CD4-positive, alpha-beta T cell treated with Interleukin-12 subunit alpha and Interleukin-12 subunit beta, for 1 hour (primary cell): ENCODE data around the gene SHH.
A peak's percentile ranks its signal among the peaks of the same experiment; 100 is the strongest.

Source experiments
- DNase-seq: peaks from one replicate; pipeline ENCODE4 v3.0.0-alpha.2; 2020

SHH gene

GRCh38 chr7:155790666-155791065, 21.6 kb downstream of the SHH start:
- DNase-seq, result no peak

GRCh38 chr7:155789001-155789725, 23.1 kb downstream of the SHH start:
- DNase-seq, result no peak

- DNase-seq, result no peak
Observed at GRCh38 chr7:155788616-155789000, 23.7 kb downstream of the SHH start.

GRCh38 chr7:155787171-155787851, 25.0 kb downstream of the SHH start:
- DNase-seq, result no peak

GRCh38 chr7:155786491-155786890, 25.8 kb downstream of the SHH start:
- no peak for DNase-seq

GRCh38 chr7:155785536-155785935, 26.7 kb downstream of the SHH start:
- no peak for DNase-seq

GRCh38 chr7:155782466-155782865, 29.8 kb downstream of the SHH start:
- no peak for DNase-seq

- no peak for DNase-seq
Observed at GRCh38 chr7:155781433-155781832, 30.8 kb downstream of the SHH start.

GRCh38 chr7:155780884-155781283, 31.4 kb downstream of the SHH start:
- DNase-seq, result no peak

- DNase-seq, result no peak
Observed at GRCh38 chr7:155778349-155778748, 33.9 kb downstream of the SHH start.

GRCh38 chr7:155776606-155777005, 35.7 kb downstream of the SHH start:
- no peak for DNase-seq

GRCh38 chr7:155775691-155776090, 36.6 kb downstream of the SHH start:
- DNase-seq, result no peak

GRCh38 chr7:155774947-155775346, 37.3 kb downstream of the SHH start:
- no peak for DNase-seq

GRCh38 chr7:155773531-155773930, 38.7 kb downstream of the SHH start:
- DNase-seq, result no peak

- no peak for DNase-seq
Observed at GRCh38 chr7:155770241-155770640, 42.0 kb downstream of the SHH start.

- no peak for DNase-seq
Observed at GRCh38 chr7:155769701-155770100, 42.6 kb downstream of the SHH start.

GRCh38 chr7:155766966-155767916, 45.0 kb downstream of the SHH start:
- DNase-seq, result no peak

GRCh38 chr7:155766386-155766785, 45.9 kb downstream of the SHH start:
- DNase-seq, result no peak

GRCh38 chr7:155765458-155765857, 46.8 kb downstream of the SHH start:
- no peak for DNase-seq

- peak; percentile 19 for DNase-seq
Observed at GRCh38 chr7:155764438-155764793, 47.8 kb downstream of the SHH start.

GRCh38 chr7:155763691-155764437, 48.4 kb downstream of the SHH start:
- peak; percentile 45 for DNase-seq

- no peak for DNase-seq
Observed at GRCh38 chr7:155763122-155763521, 49.1 kb downstream of the SHH start.

- DNase-seq, result no peak
Observed at GRCh38 chr7:155762655-155763054, 49.6 kb downstream of the SHH start.
